HEK293 (cell line): Measurements from ENCODE around the gene ZNF521.

Experiments used
- CTCF ChIA-PET: fragments of 350-600 bp; formaldehyde crosslinking; extraction: SDS; loops from one replicate; lab custom pipeline; 2021; ENCODE audit warnings: antibody characterized with exemption; lab: Yijun Ruan, JAX
- POLR2A ChIA-PET: fragments of 300-600 bp; formaldehyde crosslinking; extraction: SDS; loops from one replicate; lab custom pipeline; 2020; ENCODE audit warnings: antibody characterized with exemption, inconsistent platforms; lab: Yijun Ruan, JAX
- H3K27ac ChIP-seq: fragments of 200-500 bp; sonication (Bioruptor generic); 2 replicates; pipeline ENCODE4 v1.5.1; 2014; ENCODE audit warnings: low read depth, low read length, control low read depth, inconsistent platforms; ENCODE audit errors: extremely low read depth
- H3K36me3 ChIP-seq, 2 experiments: fragments of 200-500 bp in 1 of 2; sonication (Bioruptor generic) in 1 of 2; 1 replicate in 1 of 2; 2 replicates in 1 of 2; pipeline ENCODE4 v1.5.1; 2014 to 2017; ENCODE audit warnings: inconsistent platforms in 2 of 2, low read length in 2 of 2; ENCODE audit not compliant: control insufficient read depth in 2 of 2, insufficient read depth in 1 of 2
- H3K4me1 ChIP-seq: fragments of 200-500 bp; sonication (Bioruptor generic); 2 replicates; pipeline ENCODE4 v1.5.1; 2014; ENCODE audit warnings: mild to moderate bottlenecking, low read length, inconsistent platforms; ENCODE audit not compliant: control insufficient read depth, insufficient read depth
- H3K4me3 ChIP-seq: 2 replicates; pipeline ENCODE4 v1.5.1; 2011; ENCODE audit warnings: low read depth, mild to moderate bottlenecking, control low read depth, low read length, moderate library complexity
- H3K9me3 ChIP-seq: fragments of 200-500 bp; sonication (Bioruptor generic); 2 replicates; pipeline ENCODE4 v1.5.1; 2014; ENCODE audit warnings: low read depth, low read length, inconsistent platforms; ENCODE audit not compliant: control insufficient read depth, insufficient read depth
- BCL11A ChIP-seq: fragments of 450-650 bp; formaldehyde crosslinking; IDR thresholded peaks from 2 replicates; pipeline ENCODE4 v1.5.1; 2016; ENCODE audit warnings: low read depth, missing biosample characterization, missing genetic modification characterization
- GLIS2 ChIP-seq: fragments of 450-650 bp; formaldehyde crosslinking; IDR thresholded peaks from 2 replicates; pipeline ENCODE4 v1.5.1; 2016; ENCODE audit warnings: missing biosample characterization, missing genetic modification characterization
- HOXC10 ChIP-seq: sonication (generic); formaldehyde crosslinking; IDR thresholded peaks from 2 replicates; pipeline ENCODE4 v1.8.1; 2023; ENCODE audit warnings: mild to moderate bottlenecking, missing genetic modification reagents
- OVOL3 ChIP-seq: fragments of 450-650 bp; formaldehyde crosslinking; IDR thresholded peaks from 2 replicates; pipeline ENCODE4 v1.5.1; 2016; ENCODE audit warnings: missing biosample characterization, missing genetic modification characterization
- SP7 ChIP-seq: fragments of 450-650 bp; formaldehyde crosslinking; IDR thresholded peaks from 2 replicates; pipeline ENCODE4 v1.5.1; 2016; ENCODE audit warnings: missing biosample characterization, missing genetic modification characterization
- TRIM28 ChIP-seq: IDR thresholded peaks from 2 replicates; pipeline ENCODE4 v1.6.1; 2011; ENCODE audit warnings: low read length, control low read depth, borderline replicate concordance
- WT1 ChIP-seq: fragments of 450-650 bp; formaldehyde crosslinking; IDR thresholded peaks from 2 replicates; pipeline ENCODE4 v1.5.1; 2016; ENCODE audit warnings: missing biosample characterization, missing genetic modification characterization
- ZBTB26 ChIP-seq: fragments of 450-650 bp; formaldehyde crosslinking; optimal IDR thresholded peaks from 2 replicates; pipeline ENCODE3; 2016; ENCODE audit warnings: missing biosample characterization, mild to moderate bottlenecking, missing genetic modification characterization
- ZFP37 ChIP-seq: fragments of 450-650 bp; formaldehyde crosslinking; IDR thresholded peaks from 2 replicates; pipeline ENCODE4 v1.5.1; 2016; ENCODE audit warnings: missing biosample characterization, missing genetic modification characterization
- ZNF311 ChIP-seq: fragments of 450-650 bp; formaldehyde crosslinking; IDR thresholded peaks from 2 replicates; pipeline ENCODE4 v1.5.1; 2017; ENCODE audit warnings: missing biosample characterization, missing genetic modification characterization, borderline replicate concordance
- ZNF335 ChIP-seq: fragments of 450-650 bp; formaldehyde crosslinking; conservative IDR thresholded peaks from 2 replicates; pipeline ENCODE4 v1.5.1; 2016; ENCODE audit warnings: missing biosample characterization, missing genetic modification characterization
- ZNF341 ChIP-seq: fragments of 450-650 bp; formaldehyde crosslinking; IDR thresholded peaks from 2 replicates; pipeline ENCODE4; 2016; ENCODE audit warnings: low read depth, missing biosample characterization, missing genetic modification characterization
- ZNF366 ChIP-seq: fragments of 450-650 bp; formaldehyde crosslinking; conservative IDR thresholded peaks from 2 replicates; pipeline ENCODE4 v1.5.1; 2016; ENCODE audit warnings: missing biosample characterization, missing genetic modification characterization
- ZNF558 ChIP-seq: fragments of 450-650 bp; formaldehyde crosslinking; IDR thresholded peaks from 2 replicates; pipeline ENCODE4 v1.5.1; 2016; ENCODE audit warnings: missing biosample characterization, missing genetic modification characterization
- ZNF768 ChIP-seq: fragments of 450-650 bp; formaldehyde crosslinking; IDR thresholded peaks from 2 replicates; pipeline ENCODE4 v1.5.1; 2018; ENCODE audit warnings: missing biosample characterization, mild to moderate bottlenecking, missing genetic modification characterization
- ZNF776 ChIP-seq: fragments of 450-650 bp; formaldehyde crosslinking; IDR thresholded peaks from 2 replicates; pipeline ENCODE4 v1.5.0; 2017; ENCODE audit warnings: missing biosample characterization, missing genetic modification characterization, borderline replicate concordance
- ZNF830 ChIP-seq: fragments of 450-650 bp; IDR thresholded peaks from 2 replicates; pipeline ENCODE4 v1.5.0; 2018; ENCODE audit warnings: missing biosample characterization, missing genetic modification characterization, low read depth, mild to moderate bottlenecking, moderate library complexity
- ZNF843 ChIP-seq: fragments of 450-650 bp; formaldehyde crosslinking; IDR thresholded peaks from 2 replicates; pipeline ENCODE4 v1.5.1; 2016; ENCODE audit warnings: missing biosample characterization, missing genetic modification characterization
- ZXDB ChIP-seq: fragments of 450-650 bp; formaldehyde crosslinking; IDR thresholded peaks from 2 replicates; pipeline ENCODE4 v1.5.1; 2016; ENCODE audit warnings: missing biosample characterization, missing genetic modification characterization
- TF ChIP-seq, protein P1 (sequence below): fragments of 450-650 bp; formaldehyde crosslinking; IDR thresholded peaks from 2 replicates; pipeline ENCODE4 v1.5.1; 2016; ENCODE audit warnings: missing biosample characterization, missing genetic modification characterization, low read depth
- TF ChIP-seq, protein P2 (sequence below): fragments of 450-650 bp; formaldehyde crosslinking; IDR thresholded peaks from 2 replicates; pipeline ENCODE4 v1.5.1; 2016; ENCODE audit warnings: missing biosample characterization, missing genetic modification characterization, borderline replicate concordance

Gene ZNF521

DNA sequence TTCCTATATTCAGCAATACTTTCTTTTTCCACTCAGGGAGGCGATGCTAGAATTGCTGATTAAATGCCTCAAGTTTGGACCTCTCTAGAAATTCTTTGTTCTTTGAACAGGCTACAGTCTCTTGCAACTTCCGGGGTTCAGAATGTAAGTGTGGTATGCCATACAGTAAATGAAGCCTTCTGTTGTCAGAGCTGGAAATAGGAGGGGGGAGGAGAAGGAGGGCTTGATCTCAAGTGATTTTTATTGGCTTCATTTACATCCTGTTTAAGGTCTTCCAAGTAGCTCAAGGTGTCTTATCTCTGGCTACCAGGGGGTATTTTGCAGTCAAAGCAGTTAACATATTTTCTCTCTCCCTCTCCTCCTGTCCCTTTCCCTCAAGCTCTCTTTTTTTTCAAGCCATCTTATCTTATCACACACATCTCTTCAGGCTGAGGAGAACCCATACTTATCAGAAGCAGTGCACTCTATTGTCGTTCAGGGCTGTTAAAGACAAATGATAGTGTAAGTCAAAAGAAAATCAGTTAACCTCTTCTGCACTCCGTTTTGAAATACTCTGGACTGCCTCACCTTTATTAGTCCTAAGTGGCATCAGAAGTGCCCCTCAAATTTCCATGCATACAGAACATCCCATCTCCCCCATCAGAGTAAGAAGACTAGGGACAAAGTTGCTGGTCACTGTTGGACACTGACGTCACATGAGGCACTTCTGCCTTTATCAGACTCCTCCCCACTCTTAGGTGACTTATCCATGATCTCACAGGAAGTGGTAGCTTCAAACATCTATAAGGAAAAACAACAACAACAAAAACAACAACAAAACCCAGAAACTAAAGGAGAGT is 112.2 kb downstream of the ZNF521 start (continued):
- TF ChIP-seq, protein P1, sequence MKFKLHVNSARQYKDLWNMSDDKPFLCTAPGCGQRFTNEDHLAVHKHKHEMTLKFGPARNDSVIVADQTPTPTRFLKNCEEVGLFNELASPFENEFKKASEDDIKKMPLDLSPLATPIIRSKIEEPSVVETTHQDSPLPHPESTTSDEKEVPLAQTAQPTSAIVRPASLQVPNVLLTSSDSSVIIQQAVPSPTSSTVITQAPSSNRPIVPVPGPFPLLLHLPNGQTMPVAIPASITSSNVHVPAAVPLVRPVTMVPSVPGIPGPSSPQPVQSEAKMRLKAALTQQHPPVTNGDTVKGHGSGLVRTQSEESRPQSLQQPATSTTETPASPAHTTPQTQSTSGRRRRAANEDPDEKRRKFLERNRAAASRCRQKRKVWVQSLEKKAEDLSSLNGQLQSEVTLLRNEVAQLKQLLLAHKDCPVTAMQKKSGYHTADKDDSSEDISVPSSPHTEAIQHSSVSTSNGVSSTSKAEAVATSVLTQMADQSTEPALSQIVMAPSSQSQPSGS (tag by site-specific recombination), result peak; percentile 56; the same call in 1 of the 2 replicates
- no peak for TF ChIP-seq ZBTB26 (tag by site-specific recombination)
- TF ChIP-seq TRIM28, result peak; percentile 83
- TF ChIP-seq ZNF776 (tag by site-specific recombination), result no peak
- TF ChIP-seq ZNF341 (tag by site-specific recombination), result peak; percentile 19; the same call in 1 of the 2 replicates
- TF ChIP-seq BCL11A, result no peak
- no peak for TF ChIP-seq OVOL3 (tag by site-specific recombination)
- TF ChIP-seq ZNF830, result no peak
- TF ChIP-seq ZXDB (tag by site-specific recombination), result peak; percentile 40; the same call in 1 of the 2 replicates
- peak; percentile 76 for TF ChIP-seq SP7
- TF ChIP-seq ZFP37 (tag by site-specific recombination), result no peak
- no peak for TF ChIP-seq HOXC10 (CRISPR knock-in tag)
- no peak for TF ChIP-seq ZNF843
- 0 out of 2 replicates have a peak, but pooled peaks have one; percentile 15 for TF ChIP-seq ZNF335

DNA sequence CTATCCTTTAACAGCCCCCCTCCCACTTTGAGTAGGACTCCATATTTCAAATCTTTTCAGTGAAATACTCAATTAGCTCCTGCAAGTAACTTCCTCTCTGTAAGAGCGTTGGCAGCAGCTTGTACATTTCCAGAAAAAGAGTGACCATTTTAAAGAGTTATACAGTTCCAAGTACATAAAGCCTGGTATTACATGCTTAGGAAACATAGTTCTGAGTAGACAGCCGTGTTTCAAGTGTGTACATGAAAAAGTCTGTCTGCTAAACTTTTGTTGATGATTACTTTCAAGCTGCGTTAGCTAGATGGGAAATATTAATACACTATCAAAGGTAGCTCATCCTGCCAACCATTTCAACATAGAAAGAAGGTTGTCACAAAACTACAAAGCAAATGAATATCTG is 112.8 kb downstream of the ZNF521 start:
- Histone ChIP-seq H3K4me1 (peaks cover 11% of the 10 kb centered on the region), H3K36me3 (no peaks in the 10 kb centered on the region), H3K9me3 (no peaks in the 10 kb centered on the region), H3K27ac (no peak overlapping the region), H3K4me3 (no peak overlapping the region)
- ChIA-PET POLR2A (no interaction called here), CTCF (interaction anchor here (0.6 to 0.9 kb wide), 2 partner anchors 10 to 285 kb away, joined by 3 to 5 read pairs; no protein-coding TSS in a partner anchor)
- TF ChIP-seq WT1 (tag by site-specific recombination), result no peak
- TF ChIP-seq ZNF311, result no peak
- TF ChIP-seq, protein P2, sequence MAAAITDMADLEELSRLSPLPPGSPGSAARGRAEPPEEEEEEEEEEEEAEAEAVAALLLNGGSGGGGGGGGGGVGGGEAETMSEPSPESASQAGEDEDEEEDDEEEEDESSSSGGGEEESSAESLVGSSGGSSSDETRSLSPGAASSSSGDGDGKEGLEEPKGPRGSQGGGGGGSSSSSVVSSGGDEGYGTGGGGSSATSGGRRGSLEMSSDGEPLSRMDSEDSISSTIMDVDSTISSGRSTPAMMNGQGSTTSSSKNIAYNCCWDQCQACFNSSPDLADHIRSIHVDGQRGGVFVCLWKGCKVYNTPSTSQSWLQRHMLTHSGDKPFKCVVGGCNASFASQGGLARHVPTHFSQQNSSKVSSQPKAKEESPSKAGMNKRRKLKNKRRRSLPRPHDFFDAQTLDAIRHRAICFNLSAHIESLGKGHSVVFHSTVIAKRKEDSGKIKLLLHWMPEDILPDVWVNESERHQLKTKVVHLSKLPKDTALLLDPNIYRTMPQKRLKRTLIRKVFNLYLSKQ, result no peak
- no peak for TF ChIP-seq GLIS2 (tag by site-specific recombination)
- no peak for TF ChIP-seq ZNF366 (tag by site-specific recombination)
- TF ChIP-seq ZNF558, result no peak
- no peak for TF ChIP-seq ZNF768 (tag by site-specific recombination)
